ENCODE measurements around the gene SERTM2.

The SERTM2 gene

GRCh38 chrX:111561851-111562250 lies 50.4 kb downstream of the SERTM2 start:
- no peak for DNase-seq

GRCh38 chrX:111567542-111568255 lies 56.3 kb downstream of the SERTM2 start:
- no peak for DNase-seq

GRCh38 chrX:111568354-111568753 lies 56.9 kb downstream of the SERTM2 start:
- no peak for DNase-seq

- no peak for DNase-seq
These were observed 57.4 kb downstream of the SERTM2 start for GRCh38 chrX:111568817-111569216.

Measured in right forelimb (tissue), 1 donor.